Fibroblast of skin of scalp (primary cell): Measurements from ENCODE around the gene RAB40A.
"Not testable (repeated sequence)": the region's sequence is repeated elsewhere in the genome, so short reads cannot be mapped to it uniquely, and the experiment has no call there.

ENCODE experiments used
- DNase-seq: peaks from one replicate; pipeline ENCODE4 v3.0.0-alpha.2; 2013

Gene RAB40A

GRCh38 chrX:103461156-103461555, 58.1 kb downstream of the RAB40A start:
- no peak for DNase-seq

DNA sequence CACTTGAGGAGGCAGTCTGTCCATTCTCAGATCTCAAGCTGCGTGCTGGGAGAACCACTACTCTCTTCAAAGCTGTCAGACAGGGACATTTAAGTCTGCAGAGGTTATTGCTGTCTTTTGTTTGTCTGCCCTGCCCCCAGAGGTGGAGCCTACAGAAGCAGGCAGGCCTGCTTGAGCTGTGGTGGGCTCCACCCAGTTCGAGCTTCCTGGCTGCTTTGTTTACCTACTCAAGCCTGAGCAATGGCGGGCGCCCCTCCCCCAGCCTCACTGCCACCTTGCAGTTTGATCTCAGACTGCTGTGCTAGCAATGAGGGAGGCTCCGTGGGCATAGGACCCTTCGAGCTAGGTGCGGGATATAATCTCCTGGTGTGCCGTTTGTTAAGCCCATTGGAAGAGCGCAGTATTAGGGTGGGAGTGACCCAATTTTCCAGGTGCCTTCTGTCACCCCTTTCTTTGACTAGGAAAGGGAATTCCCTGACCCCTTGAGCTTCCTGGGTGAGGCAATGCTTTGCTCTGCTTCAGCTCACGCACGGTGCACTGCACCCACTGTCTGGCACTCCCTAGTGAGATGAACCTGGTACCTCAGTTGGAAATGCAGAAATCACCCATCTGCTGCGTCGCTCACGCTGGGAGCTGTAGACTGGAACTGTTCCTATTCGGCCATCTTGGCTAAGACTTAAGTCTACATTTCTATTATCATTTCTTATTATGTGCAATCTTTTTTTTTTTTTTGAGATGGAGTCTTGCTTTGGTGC, 59.1 kb downstream of the RAB40A start:
- not testable (repeated sequence) for DNase-seq

GRCh38 chrX:103453655-103454054, 65.6 kb downstream of the RAB40A start:
- peak; percentile 93 for DNase-seq
